Measurements from ENCODE around the gene SUSD2.

The SUSD2 gene

GRCh38 chr22:24217384-24217783 lies 36.1 kb downstream of the SUSD2 start:
- TF ChIP-seq PPARA (CRISPR knock-in tag; IDR thresholded peaks at IDR 0.05; ENCODE audit: borderline replicate concordance) (no peak), ESRRG (CRISPR knock-in tag; IDR thresholded peaks at IDR 0.05) (no peak), TSHZ2 (CRISPR knock-in tag; IDR thresholded peaks at IDR 0.05) (no peak), RARB (CRISPR knock-in tag; IDR thresholded peaks at IDR 0.05) (no peak), CSRNP3 (CRISPR knock-in tag; IDR thresholded peaks at IDR 0.05) (no peak), TOX (CRISPR knock-in tag; IDR thresholded peaks at IDR 0.05; ENCODE audit: borderline replicate concordance) (no peak), ZC3H10 (CRISPR knock-in tag; IDR thresholded peaks at IDR 0.05) (no peak), CREB5 (CRISPR knock-in tag; IDR thresholded peaks at IDR 0.05; ENCODE audit: low read depth) (no peak), GLIS3 (CRISPR knock-in tag; IDR thresholded peaks at IDR 0.05) (no peak), ZNF70 (CRISPR knock-in tag; IDR thresholded peaks at IDR 0.05) (no peak), ZFP30 (CRISPR knock-in tag; IDR thresholded peaks at IDR 0.05) (no peak), ARNTL (CRISPR knock-in tag; IDR thresholded peaks at IDR 0.05; ENCODE audit: borderline replicate concordance, low read depth) (no peak), ISL1 (CRISPR knock-in tag; IDR thresholded peaks at IDR 0.05) (no peak), ZFP3 (CRISPR knock-in tag; IDR thresholded peaks at IDR 0.05) (no peak), OSR1 (CRISPR knock-in tag; IDR thresholded peaks at IDR 0.05) (no peak), ZNF565 (CRISPR knock-in tag; conservative IDR thresholded peaks at IDR 0.05; ENCODE audit: low read depth) (no peak), POU6F1 (CRISPR knock-in tag; IDR thresholded peaks at IDR 0.05; ENCODE audit: borderline replicate concordance, low read depth) (no peak), SNAI2 (CRISPR knock-in tag; IDR thresholded peaks at IDR 0.05) (no peak)
- no peak for ATAC-seq

- TF ChIP-seq ESRRG (CRISPR knock-in tag; IDR thresholded peaks at IDR 0.05) (no peak), GLIS3 (CRISPR knock-in tag; IDR thresholded peaks at IDR 0.05) (no peak), ZFP3 (CRISPR knock-in tag; IDR thresholded peaks at IDR 0.05) (no peak), TOX (CRISPR knock-in tag; IDR thresholded peaks at IDR 0.05; ENCODE audit: borderline replicate concordance) (no peak), ZC3H10 (CRISPR knock-in tag; IDR thresholded peaks at IDR 0.05) (no peak), ZNF8 (CRISPR knock-in tag; IDR thresholded peaks at IDR 0.05) (no peak), SNAI2 (CRISPR knock-in tag; IDR thresholded peaks at IDR 0.05) (no peak), ZNF565 (CRISPR knock-in tag; conservative IDR thresholded peaks at IDR 0.05; ENCODE audit: low read depth) (no peak), PPARA (CRISPR knock-in tag; IDR thresholded peaks at IDR 0.05; ENCODE audit: borderline replicate concordance) (no peak), RARB (CRISPR knock-in tag; IDR thresholded peaks at IDR 0.05) (no peak), ZNF70 (CRISPR knock-in tag; IDR thresholded peaks at IDR 0.05) (no peak), ZFP30 (CRISPR knock-in tag; IDR thresholded peaks at IDR 0.05) (no peak), POU6F1 (CRISPR knock-in tag; IDR thresholded peaks at IDR 0.05; ENCODE audit: borderline replicate concordance, low read depth) (no peak), PATZ1 (CRISPR knock-in tag; IDR thresholded peaks at IDR 0.05; ENCODE audit: borderline replicate concordance) (no peak), TCF4 (CRISPR knock-in tag; IDR thresholded peaks at IDR 0.05; ENCODE audit: borderline replicate concordance) (no peak), OSR1 (CRISPR knock-in tag; IDR thresholded peaks at IDR 0.05) (no peak), CSRNP3 (CRISPR knock-in tag; IDR thresholded peaks at IDR 0.05) (no peak), ISL1 (CRISPR knock-in tag; IDR thresholded peaks at IDR 0.05) (no peak), BACH2 (CRISPR knock-in tag; IDR thresholded peaks at IDR 0.05; ENCODE audit: borderline replicate concordance) (no peak)
- ATAC-seq = no peak
Measured at GRCh38 chr22:24219750-24220149, 38.5 kb downstream of the SUSD2 start.

Data from SK-N-SH treated with all-trans-retinoic acid at 6 μM for 48 hours (cell line).